Panc1 (cell line): ENCODE measurements around the gene OR52H1. TPM values are rescaled to one million over a fixed set of nuclear protein-coding genes. Genes with fewer than 3 reads are reported as not detected.

ENCODE experiments used
- ATAC-seq: fragments of 200-7000 bp; cut with Tn5 transposase; 2 replicates; pipeline ENCODE4 v1.9.1; 2020; ENCODE audit warnings: mild to moderate bottlenecking, moderate library complexity
- BruUV-seq: library from RNA; stranded (reverse); fragments of 400-500 nt; replicated peaks from 2 replicates; lab custom pipeline; 2021; lab: Mats Ljungman, UMichigan
- CTCF ChIA-PET: fragments of 300-600 bp; sonication (Branson Sonifier 250); formaldehyde crosslinking; loops from one replicate; lab custom pipeline; 2022; ENCODE audit warnings: antibody characterized with exemption; lab: Charles Lee
- POLR2A ChIA-PET: fragments of 300-600 bp; sonication (Branson Sonifier 250); formaldehyde crosslinking; loops from one replicate; lab custom pipeline; 2022; ENCODE audit warnings: antibody characterized with exemption; lab: Charles Lee
- DNase-seq: peaks from one replicate; pipeline ENCODE4 v3.0.0-alpha.2; 2010; ENCODE audit warnings: low read depth, low spot score
- H3K27ac ChIP-seq: 2 replicates; pipeline ENCODE4 v1.5.1; 2011; ENCODE audit warnings: mild to moderate bottlenecking, low read length, inconsistent platforms
- H3K27me3 ChIP-seq: fragments of 200-500 bp; sonication (Bioruptor generic); 2 replicates; pipeline ENCODE4 v1.6.0; 2014; ENCODE audit warnings: low read length, inconsistent platforms; ENCODE audit not compliant: control insufficient read depth, insufficient read depth
- H3K36me3 ChIP-seq: fragments of 200-500 bp; sonication (Bioruptor generic); 2 replicates; pipeline ENCODE4 v1.5.1; 2014; ENCODE audit warnings: inconsistent platforms, mild to moderate bottlenecking, low read length, moderate library complexity; ENCODE audit not compliant: control insufficient read depth, insufficient read depth
- H3K4me1 ChIP-seq: 2 replicates; pipeline ENCODE4 v1.5.1; 2011; ENCODE audit warnings: inconsistent platforms, mild to moderate bottlenecking, low read length, moderate library complexity; ENCODE audit not compliant: control insufficient read depth, insufficient read depth
- H3K4me3 ChIP-seq, 2 experiments: 2 replicates each; pipeline ENCODE4 v1.5.1; 2011 to 2012; ENCODE audit warnings: low read depth in 2 of 2, low read length in 2 of 2, mild to moderate bottlenecking in 2 of 2, inconsistent platforms in 1 of 2, moderate library complexity in 1 of 2
- H3K9me3 ChIP-seq: fragments of 200-500 bp; sonication (Bioruptor generic); 2 replicates; pipeline ENCODE4 v1.5.1; 2014; ENCODE audit warnings: low read depth, mild to moderate bottlenecking, inconsistent platforms, low read length, moderate library complexity; ENCODE audit not compliant: control insufficient read depth, insufficient read depth
- CTCF ChIP-seq: fragments of 450-650 bp; IDR thresholded peaks from 2 replicates; pipeline ENCODE4 v1.5.1; 2017; ENCODE audit warnings: mild to moderate bottlenecking
- POLR2AphosphoS5 ChIP-seq: IDR thresholded peaks from 2 replicates; pipeline ENCODE4 v1.6.1; 2012; ENCODE audit warnings: mild to moderate bottlenecking, low read depth, low read length, moderate library complexity
- SIN3A ChIP-seq: IDR thresholded peaks from 2 replicates; pipeline ENCODE4 v1.6.1; 2012; ENCODE audit warnings: low read depth, mild to moderate bottlenecking, low read length, moderate library complexity, borderline replicate concordance; ENCODE audit not compliant: insufficient read depth
- TCF7L2 ChIP-seq: IDR thresholded peaks from 2 replicates; pipeline ENCODE4 v1.6.1; 2011; ENCODE audit warnings: mild to moderate bottlenecking, low read depth, low read length, inconsistent platforms
- in situ Hi-C: cut with HindIII; loops from 2 replicates; pipeline ENCODE4 v1.10.0; 2016; ENCODE audit warnings: low sequenced_read_pairs, low pct_unique_long_range_greater_than_20kb
- intact Hi-C: fragments of 100-400 bp; cut with micrococcal nuclease; formaldehyde crosslinking; loops from one replicate; pipeline ENCODE4 v1.10.0; 2022; ENCODE audit not compliant: unreplicated experiment
- total RNA-seq: library from RNA; stranded (reverse); gene quantifications from one replicate; pipeline ENCODE4 v1.2.1, GENCODE V29; 2021; ENCODE audit not compliant: unreplicated experiment
- TF ChIP-seq, protein P1 (sequence below), 2 experiments: IDR thresholded peaks; 2 replicates each; pipeline ENCODE4 v1.6.1; 2011 to 2012; ENCODE audit warnings: low read depth in 2 of 2, control low read depth in 1 of 2, low read length in 1 of 2, mild to moderate bottlenecking in 1 of 2, moderate library complexity in 1 of 2; ENCODE audit not compliant: insufficient read depth in 1 of 2

The OR52H1 gene
- total RNA-seq, 1 experiment from 2014 or later = 0.15 TPM

GRCh38 chr11:5557751-5558150 is 9.4 kb upstream of the OR52H1 start:
- ATAC-seq = no peak
- ChIA-PET CTCF (no interaction called here), POLR2A (no interaction called here)
- H3K27ac ChIP-seq = no peak overlapping the region
- no peaks in the 10 kb centered on the region for H3K36me3 ChIP-seq
- no peaks in the 10 kb centered on the region for H3K4me1 ChIP-seq
- H3K27me3 ChIP-seq = no peaks in the 10 kb centered on the region
- intact Hi-C loops = no loop called here
- no peak for TF ChIP-seq TCF7L2
- TF ChIP-seq CTCF = no peak
- no peak for TF ChIP-seq SIN3A
- TF ChIP-seq POLR2AphosphoS5 = no peak
- TF ChIP-seq, protein P1, sequence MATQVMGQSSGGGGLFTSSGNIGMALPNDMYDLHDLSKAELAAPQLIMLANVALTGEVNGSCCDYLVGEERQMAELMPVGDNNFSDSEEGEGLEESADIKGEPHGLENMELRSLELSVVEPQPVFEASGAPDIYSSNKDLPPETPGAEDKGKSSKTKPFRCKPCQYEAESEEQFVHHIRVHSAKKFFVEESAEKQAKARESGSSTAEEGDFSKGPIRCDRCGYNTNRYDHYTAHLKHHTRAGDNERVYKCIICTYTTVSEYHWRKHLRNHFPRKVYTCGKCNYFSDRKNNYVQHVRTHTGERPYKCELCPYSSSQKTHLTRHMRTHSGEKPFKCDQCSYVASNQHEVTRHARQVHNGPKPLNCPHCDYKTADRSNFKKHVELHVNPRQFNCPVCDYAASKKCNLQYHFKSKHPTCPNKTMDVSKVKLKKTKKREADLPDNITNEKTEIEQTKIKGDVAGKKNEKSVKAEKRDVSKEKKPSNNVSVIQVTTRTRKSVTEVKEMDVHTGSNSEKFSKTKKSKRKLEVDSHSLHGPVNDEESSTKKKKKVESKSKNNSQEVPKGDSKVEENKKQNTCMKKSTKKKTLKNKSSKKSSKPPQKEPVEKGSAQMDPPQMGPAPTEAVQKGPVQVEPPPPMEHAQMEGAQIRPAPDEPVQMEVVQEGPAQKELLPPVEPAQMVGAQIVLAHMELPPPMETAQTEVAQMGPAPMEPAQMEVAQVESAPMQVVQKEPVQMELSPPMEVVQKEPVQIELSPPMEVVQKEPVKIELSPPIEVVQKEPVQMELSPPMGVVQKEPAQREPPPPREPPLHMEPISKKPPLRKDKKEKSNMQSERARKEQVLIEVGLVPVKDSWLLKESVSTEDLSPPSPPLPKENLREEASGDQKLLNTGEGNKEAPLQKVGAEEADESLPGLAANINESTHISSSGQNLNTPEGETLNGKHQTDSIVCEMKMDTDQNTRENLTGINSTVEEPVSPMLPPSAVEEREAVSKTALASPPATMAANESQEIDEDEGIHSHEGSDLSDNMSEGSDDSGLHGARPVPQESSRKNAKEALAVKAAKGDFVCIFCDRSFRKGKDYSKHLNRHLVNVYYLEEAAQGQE (IDR thresholded peaks at IDR 0.05; ENCODE audit: insufficient read depth in 1 of 2, low read depth in 2 of 2, low read length in 1 of 2) = no peak
- DNase-seq = no peak
- no peaks in the 10 kb centered on the region for H3K9me3 ChIP-seq
- no TSS peak for BruUV-seq
- no peak overlapping the region for H3K4me3 ChIP-seq
- in situ Hi-C loops = no loop called here

- H3K4me3 ChIP-seq = no peak overlapping the region
- no TSS peak for BruUV-seq
- DNase-seq (no peak), ATAC-seq (0 out of 2 replicates have a peak, but pooled peaks have one; percentile 57)
- POLR2A ChIA-PET = no interaction called here
- H3K4me1 ChIP-seq = no peaks in the 10 kb centered on the region
- in situ Hi-C loops = no loop called here
- intact Hi-C loops = no loop called here
- no peak overlapping the region for H3K27ac ChIP-seq
- H3K9me3 ChIP-seq = no peaks in the 10 kb centered on the region
- H3K27me3 ChIP-seq = no peaks in the 10 kb centered on the region
- TF ChIP-seq, protein P1 (IDR thresholded peaks at IDR 0.05; ENCODE audit: insufficient read depth in 1 of 2, low read depth in 2 of 2, low read length in 1 of 2) = no peak
- no peak for TF ChIP-seq TCF7L2
- TF ChIP-seq SIN3A = no peak
- no peak for TF ChIP-seq CTCF
- no peak for TF ChIP-seq POLR2AphosphoS5
- no peaks in the 10 kb centered on the region for H3K36me3 ChIP-seq
- CTCF ChIA-PET = no interaction called here
Observed at GRCh38 chr11:5556596-5557188, 8.4 kb upstream of the OR52H1 start.
